ENCODE measurements around the gene SFTPD. TPM values are rescaled to one million over a fixed set of nuclear protein-coding genes. Genes with fewer than 3 reads are reported as not detected.

Gene SFTPD
- total and polyA plus RNA-seq, 7 donors, result 0.03 to 0.21 (median 0.07) TPM; not detected in 4

DNA sequence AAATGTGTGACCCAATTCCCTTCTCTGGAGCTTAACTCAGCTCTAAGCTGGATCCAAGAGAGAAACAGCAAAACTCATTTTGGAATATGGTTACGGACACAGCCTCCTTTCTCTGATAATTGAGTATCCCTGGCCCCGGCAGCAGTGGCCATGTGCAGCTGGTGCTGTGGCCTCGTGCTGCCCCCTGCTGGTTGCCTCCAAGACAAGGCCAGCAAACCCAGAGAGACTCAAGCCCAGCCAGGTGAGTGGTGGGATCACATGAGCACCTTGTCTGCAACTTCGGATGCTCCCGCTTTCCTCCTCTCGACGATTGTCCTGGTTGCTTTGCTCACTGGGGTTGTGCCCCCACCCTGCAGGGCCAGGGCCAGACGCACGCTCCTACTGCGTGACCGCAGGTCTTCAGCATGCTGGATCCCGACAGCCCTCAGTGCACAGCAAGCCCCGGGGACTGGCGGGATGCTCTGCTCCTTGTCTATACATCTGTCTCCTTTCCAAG, 19.4 kb downstream of the SFTPD start:
- DNase-seq, result peak; percentile 79 to 90
- TF ChIP-seq, protein P1, sequence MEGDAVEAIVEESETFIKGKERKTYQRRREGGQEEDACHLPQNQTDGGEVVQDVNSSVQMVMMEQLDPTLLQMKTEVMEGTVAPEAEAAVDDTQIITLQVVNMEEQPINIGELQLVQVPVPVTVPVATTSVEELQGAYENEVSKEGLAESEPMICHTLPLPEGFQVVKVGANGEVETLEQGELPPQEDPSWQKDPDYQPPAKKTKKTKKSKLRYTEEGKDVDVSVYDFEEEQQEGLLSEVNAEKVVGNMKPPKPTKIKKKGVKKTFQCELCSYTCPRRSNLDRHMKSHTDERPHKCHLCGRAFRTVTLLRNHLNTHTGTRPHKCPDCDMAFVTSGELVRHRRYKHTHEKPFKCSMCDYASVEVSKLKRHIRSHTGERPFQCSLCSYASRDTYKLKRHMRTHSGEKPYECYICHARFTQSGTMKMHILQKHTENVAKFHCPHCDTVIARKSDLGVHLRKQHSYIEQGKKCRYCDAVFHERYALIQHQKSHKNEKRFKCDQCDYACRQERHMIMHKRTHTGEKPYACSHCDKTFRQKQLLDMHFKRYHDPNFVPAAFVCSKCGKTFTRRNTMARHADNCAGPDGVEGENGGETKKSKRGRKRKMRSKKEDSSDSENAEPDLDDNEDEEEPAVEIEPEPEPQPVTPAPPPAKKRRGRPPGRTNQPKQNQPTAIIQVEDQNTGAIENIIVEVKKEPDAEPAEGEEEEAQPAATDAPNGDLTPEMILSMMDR (IDR thresholded peaks at IDR 0.05), result peak; percentile 96
- peak; percentile 93 to 99 (median 96) for ATAC-seq
- Histone ChIP-seq H3K36me3 (ENCODE audit: insufficient read depth in 1 of 2, low read depth in 1 of 2) (no peaks in the 10 kb centered on the region), H3K4me3 (no peak overlapping the region), H3K27ac (no peak overlapping the region), H3K9me3 (no peaks in the 10 kb centered on the region), H3K27me3 (ENCODE audit: insufficient read depth in 3 of 3, low read length in 2 of 3) (no peaks in the 10 kb centered on the region), H3K4me1 (no peaks in the 10 kb centered on the region)
- intact Hi-C loops (cut with DNase I), result loop anchor here (5.0 to 10.0 kb wide), 3 partner anchors 105 to 555 kb away; partner anchors contain the start of genes SFTPA2 (in 2 of the 2) and NUTM2E (in 1 of the 2)
- 20 to 26% (median 23%) methylated on average over 14 of the region's 14 CpGs for WGBS, 3 donors

DNA sequence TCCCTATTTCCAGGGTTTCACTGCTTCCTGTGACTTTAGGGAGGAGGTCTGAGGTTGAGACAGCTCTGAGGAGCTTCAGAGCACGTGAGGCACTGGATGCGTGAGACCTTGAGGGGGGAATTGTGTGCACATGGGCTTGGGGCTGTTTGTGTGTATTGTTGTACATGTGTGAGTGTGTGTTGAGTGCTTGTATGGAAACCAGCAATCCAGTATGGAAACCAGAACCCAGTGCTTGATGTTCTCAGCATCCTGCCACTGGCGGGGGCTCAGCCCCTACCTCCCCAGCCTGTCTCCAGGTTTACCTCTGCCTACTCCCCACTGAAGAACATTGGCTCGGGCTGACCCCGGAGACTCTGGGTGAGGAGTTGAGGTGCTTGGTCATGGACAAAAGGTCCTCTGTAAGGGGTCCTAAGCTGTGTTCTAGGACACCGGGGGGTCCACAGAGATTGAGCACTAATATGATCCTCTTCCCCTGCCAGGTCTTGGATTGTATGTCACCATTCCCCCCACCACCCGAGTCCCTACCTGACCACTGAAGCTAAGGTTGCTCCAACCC, 20.8 kb downstream of the SFTPD start:
- intact Hi-C loops (cut with DNase I), result loop anchor here (5.0 to 10.0 kb wide), 3 partner anchors 103 to 553 kb away; partner anchors contain the start of genes SFTPA2 (in 2 of the 2) and NUTM2E (in 1 of the 2)
- 80 to 93% (median 92%) methylated on average over 7 of the region's 7 CpGs for WGBS, 3 donors
- Histone ChIP-seq H3K27me3 (ENCODE audit: insufficient read depth in 3 of 3, low read length in 2 of 3) (no peaks in the 10 kb centered on the region), H3K36me3 (ENCODE audit: insufficient read depth in 1 of 2, low read depth in 1 of 2) (peaks cover 0 to 4% of the 10 kb centered on the region in 2 donors), H3K27ac (no peak overlapping the region), H3K4me3 (no peak overlapping the region), H3K4me1 (no peaks in the 10 kb centered on the region), H3K9me3 (no peaks in the 10 kb centered on the region)
- TF ChIP-seq, protein P1 (IDR thresholded peaks at IDR 0.05), result no peak
- DNase-seq, result no peak
- ATAC-seq, result no peak

DNA sequence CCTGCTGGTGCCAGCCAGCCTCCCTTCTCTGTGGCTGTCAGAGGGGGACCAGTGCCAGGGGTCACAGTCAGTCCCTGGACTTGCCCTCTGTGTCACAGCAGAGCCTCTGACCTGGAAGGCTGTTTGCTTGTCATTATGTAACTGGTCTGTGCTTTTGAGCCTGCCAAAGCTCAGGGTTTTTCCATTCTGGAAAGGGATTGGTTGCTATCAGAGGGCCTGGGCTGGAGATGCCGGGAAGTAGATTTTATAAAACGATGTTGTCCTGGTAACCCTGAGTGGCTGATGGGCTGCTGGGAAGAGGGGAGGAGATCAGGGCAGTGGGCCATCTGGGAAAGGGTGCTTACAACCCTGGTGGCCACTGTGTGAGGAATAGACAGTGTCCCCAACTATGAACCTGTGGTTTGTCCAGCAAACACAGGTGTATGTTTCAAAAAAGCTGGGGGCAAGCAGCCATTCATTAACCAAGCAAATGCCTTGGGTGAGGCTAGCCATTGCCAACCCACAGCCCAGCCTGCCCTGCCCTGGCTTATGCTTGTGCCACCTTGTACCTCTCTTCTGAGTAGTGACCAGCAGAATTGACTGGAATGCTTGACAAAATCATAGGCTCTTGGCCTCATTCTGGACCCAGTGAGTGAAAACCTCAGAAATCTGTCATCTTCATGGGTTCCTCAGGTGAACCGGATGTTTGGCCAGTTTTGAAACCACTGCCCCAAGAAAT, 21.6 kb downstream of the SFTPD start:
- no peak overlapping the region for H3K4me3 ChIP-seq
- WGBS, 3 donors, result 49 to 75% (median 55%) methylated on average over 3 of the region's 3 CpGs
- no peaks in the 10 kb centered on the region for H3K9me3 ChIP-seq
- intact Hi-C loops (cut with DNase I), result loop anchor here (5.0 to 10.0 kb wide), 3 partner anchors 102 to 552 kb away; partner anchors contain the start of genes SFTPA2 (in 2 of the 2) and NUTM2E (in 1 of the 2)
- ATAC-seq (no peak), DNase-seq (no peak)
- peaks cover 0 to 8% of the 10 kb centered on the region in 2 donors for H3K36me3 ChIP-seq (ENCODE audit: insufficient read depth in 1 of 2, low read depth in 1 of 2)
- TF ChIP-seq, protein P1 (IDR thresholded peaks at IDR 0.05), result no peak
- H3K27me3 ChIP-seq (ENCODE audit: insufficient read depth in 3 of 3, low read length in 2 of 3), result no peaks in the 10 kb centered on the region
- no peaks in the 10 kb centered on the region for H3K4me1 ChIP-seq
- H3K27ac ChIP-seq, result no peak overlapping the region

DNA sequence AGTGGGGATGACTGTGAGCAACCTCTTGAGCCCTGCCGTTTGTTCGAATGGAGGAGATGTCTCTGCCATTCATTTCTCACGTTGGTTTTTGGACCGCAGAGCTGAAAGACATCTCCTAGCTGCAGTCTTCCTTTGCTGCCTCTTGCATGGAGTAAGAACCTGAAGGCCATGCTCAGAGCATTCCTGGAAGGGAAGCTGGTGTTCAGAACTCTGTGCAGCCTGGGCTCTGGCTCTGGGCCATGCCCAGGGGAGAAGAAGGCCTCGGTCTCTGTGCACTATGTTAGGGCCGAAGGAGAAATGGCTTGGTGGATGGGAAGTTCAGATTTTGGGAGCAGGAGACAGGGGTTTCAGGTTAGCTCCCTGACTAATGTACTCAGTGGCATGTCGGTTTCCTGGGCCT, 22.9 kb downstream of the SFTPD start:
- no peak for ATAC-seq

More for the DNA sequence above, 22.9 kb downstream of the SFTPD start:
- no peak for DNase-seq
- H3K9me3 ChIP-seq, result no peaks in the 10 kb centered on the region
- intact Hi-C loops (cut with DNase I), result loop anchor here (5.0 to 10.0 kb wide), 3 partner anchors 101 to 551 kb away; partner anchors contain the start of genes SFTPA2 (in 2 of the 2) and NUTM2E (in 1 of the 2)
- H3K27ac ChIP-seq, result no peak overlapping the region
- no peaks in the 10 kb centered on the region for H3K27me3 ChIP-seq (ENCODE audit: insufficient read depth in 3 of 3, low read length in 2 of 3)
- TF ChIP-seq, protein P1 (IDR thresholded peaks at IDR 0.05), result no peak
- peaks cover 0 to 8% of the 10 kb centered on the region in 2 donors for H3K36me3 ChIP-seq (ENCODE audit: insufficient read depth in 1 of 2, low read depth in 1 of 2)
- no peaks in the 10 kb centered on the region for H3K4me1 ChIP-seq
- H3K4me3 ChIP-seq, result no peak overlapping the region
- 70 to 81% (median 78%) methylated on average over 7 of the region's 7 CpGs for WGBS, 3 donors

Data from psoas muscle (tissue), 8 donors.